HG03095 (cell line): ENCODE results near the gene GPR27.

Experiments used
- ATAC-seq: cut with Tn5 transposase; IDR thresholded peaks from one replicate; pipeline ENCODE4 v1.9.1; 2021; ENCODE audit warnings: moderate library complexity; ENCODE audit not compliant: unreplicated experiment

GPR27 gene

GRCh38 chr3:71785532-71786216 lies 32.0 kb downstream of the GPR27 start:
- ATAC-seq: no peak

DNA sequence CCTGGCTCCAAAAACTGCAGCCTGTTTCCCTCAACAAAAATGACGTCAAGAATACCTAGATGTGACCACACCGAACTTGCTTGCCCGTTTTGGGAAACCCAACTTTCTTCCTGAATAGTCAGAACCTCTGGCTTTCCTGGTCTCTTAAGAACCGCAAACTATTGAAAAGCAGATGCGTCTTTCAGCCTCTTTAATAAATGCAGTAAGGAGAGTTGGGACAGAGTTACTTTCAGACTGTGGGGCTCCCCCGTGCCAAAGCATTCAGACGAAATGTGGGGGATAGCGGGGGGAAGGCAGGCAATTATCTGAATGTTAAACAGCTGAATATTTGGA lies 32.5 kb downstream of the GPR27 start:
- ATAC-seq: no peak

DNA sequence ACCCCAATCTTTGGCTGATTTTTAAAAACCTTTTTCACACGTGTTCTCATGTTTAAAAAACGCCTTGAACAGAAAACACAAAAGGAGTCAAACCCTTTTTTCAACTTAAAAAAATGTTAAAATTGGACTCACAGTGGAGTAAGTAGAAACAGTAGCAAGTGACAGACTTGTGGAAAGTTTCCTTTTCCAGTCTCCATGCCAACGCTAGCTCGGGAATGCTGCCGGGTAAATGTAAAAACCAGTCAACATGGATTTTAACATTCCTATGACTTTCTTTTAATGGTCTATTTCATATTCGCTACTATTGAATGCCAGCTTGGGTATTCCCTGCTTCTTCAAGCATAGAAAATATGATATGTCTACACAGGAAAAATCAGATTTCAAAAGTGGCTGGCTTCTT lies 32.9 kb downstream of the GPR27 start:
- ATAC-seq: no peak

GRCh38 chr3:71787851-71788405 lies 34.3 kb downstream of the GPR27 start:
- ATAC-seq: no peak

- ATAC-seq: no peak
These were observed 36.3 kb downstream of the GPR27 start for GRCh38 chr3:71789922-71790321.

DNA sequence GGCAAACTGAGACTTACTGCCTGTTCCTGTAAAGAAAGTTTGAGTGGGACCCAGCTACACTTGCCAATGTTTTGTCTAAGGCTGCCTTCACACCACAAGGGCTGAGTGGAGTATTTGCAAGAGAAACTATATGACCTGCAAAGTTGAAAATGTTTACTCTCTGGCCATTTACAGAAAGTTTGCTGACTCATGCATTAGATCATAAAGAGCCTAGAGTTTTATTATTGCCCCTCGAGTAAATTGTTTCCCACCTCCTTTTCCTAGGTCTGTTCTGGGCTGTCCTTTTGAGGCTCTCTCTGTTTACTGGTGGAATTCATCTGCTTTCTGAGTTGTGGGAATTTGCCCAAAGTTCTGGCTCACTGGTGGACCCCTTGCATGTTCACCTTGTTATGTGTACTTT lies 38.0 kb downstream of the GPR27 start:
- no peak for ATAC-seq

GRCh38 chr3:71796290-71796689 lies 42.6 kb downstream of the GPR27 start:
- ATAC-seq: no peak

DNA sequence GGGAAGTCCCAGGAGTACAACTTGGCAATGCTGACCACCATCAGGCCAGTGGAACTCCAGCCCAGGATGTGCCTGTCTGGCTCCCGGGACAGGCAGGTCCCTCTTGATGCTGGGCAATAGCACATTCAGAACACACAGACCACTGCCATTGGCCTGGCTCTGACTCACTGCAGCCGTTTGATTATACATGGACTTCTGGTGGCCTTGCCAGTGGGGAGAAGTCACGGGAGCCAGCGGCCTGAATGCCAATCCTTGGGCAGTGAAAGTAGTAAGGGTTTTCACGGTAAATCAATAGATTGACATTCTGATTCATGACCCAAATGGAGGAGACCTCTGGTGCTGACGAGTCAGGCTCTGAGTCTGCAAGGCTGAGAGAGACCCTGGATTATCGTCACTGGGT lies 43.8 kb downstream of the GPR27 start:
- ATAC-seq: no peak

DNA sequence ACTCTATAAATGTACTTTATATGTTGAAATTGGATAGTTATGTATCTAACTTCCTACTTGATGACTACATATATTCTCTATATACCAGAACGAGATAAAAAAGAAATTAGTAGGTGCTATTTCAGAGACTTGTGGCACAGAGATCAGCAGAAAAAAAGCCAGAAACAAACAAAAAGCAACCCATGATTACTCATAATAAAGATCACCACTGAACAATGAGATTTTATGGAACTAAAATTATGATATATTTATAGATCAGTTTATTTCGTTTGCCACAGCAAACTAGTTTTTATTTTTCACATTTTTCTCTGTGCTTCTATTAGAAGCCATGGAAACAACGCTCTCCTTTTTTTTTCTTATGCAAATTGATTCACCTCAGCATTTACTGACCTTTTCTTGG lies 46.4 kb downstream of the GPR27 start:
- ATAC-seq: no peak

DNA sequence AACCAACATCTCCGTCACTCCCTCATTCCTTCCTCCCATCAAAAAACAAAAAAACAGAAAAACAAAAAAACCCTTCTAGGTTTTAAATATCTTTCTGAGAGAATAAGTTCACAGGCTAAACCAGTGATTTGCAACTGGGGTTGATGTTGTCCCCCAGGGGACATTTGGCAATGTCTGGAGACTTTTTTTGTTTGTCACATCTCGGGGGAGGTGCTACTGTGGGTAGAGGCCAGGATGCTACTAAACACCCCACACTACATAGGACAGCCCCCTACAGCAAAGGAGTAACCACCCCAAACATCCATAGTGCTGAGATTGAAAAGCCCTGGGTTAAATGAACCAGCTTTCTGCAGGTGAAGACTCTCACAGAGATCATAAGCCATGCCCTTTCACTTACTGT lies 48.3 kb downstream of the GPR27 start:
- ATAC-seq: no peak

GRCh38 chr3:71803248-71803647 lies 49.6 kb downstream of the GPR27 start:
- ATAC-seq: no peak

DNA sequence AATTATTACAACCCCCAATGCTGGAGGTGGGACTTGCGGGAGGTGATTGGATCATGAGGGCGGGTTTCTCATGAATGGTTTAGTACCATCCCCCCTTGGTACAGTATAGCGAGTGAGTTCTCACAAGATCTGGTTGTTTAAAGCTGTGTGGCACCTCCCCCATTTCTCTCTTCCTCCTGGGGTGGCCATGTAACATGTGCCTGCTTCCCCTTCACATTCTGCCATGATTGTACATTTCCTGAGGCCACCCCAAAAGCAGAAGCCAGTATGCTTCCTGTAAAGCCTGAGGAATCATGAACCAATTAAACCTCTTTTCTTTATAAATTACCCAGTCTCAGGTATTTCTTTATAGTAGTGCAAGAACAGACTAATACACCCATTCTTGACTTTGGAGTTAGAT lies 51.5 kb downstream of the GPR27 start:
- no peak for ATAC-seq

GRCh38 chr3:71805691-71806090 lies 52.0 kb downstream of the GPR27 start:
- no peak for ATAC-seq
